Right forelimb (tissue), 1 donor: ENCODE data around the gene CSF1.

ENCODE experiments used
- DNase-seq: peaks from one replicate; pipeline ENCODE4 v3.0.0-alpha.2; 2018

The CSF1 gene

GRCh38 chr1:109901524-109902145 lies 9.0 kb upstream of the CSF1 start:
- DNase-seq: no peak

DNA sequence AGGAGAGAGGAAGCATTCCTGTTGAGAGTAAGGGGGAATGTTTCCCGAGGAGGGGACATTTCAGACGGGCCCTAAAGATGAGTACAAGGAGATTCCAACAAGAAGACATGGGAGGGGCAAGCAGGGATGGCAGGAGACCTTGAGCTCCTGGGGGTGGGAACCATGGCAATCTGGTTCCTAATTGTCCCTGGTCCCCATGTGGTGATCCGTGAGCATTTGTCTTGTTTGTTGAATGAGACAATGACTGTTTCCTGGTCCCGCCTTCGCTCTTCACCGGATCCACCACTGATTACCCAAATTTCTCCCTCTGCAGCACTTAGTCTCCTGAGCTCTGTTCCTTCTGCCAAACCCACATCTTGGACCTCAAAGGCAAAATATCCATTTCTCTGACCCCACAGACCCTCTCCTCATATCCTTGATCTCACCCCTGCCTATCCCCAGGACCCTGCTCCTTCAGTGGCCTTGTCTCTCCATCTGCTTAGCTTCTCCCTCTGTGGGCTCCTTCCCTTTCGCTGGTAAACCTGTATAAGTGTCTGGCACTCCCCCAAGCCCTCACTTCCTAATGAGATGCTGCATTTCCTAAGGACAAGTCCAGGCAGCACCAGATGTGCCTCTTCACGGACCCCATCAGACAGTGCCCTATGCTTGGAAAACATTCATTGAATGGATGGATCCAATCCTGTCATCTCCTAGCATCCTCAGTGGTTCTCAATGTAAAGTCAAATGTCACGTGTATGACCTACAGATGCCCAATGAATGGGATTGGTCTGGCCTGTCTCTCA lies 8.3 kb upstream of the CSF1 start:
- no peak for DNase-seq

DNA sequence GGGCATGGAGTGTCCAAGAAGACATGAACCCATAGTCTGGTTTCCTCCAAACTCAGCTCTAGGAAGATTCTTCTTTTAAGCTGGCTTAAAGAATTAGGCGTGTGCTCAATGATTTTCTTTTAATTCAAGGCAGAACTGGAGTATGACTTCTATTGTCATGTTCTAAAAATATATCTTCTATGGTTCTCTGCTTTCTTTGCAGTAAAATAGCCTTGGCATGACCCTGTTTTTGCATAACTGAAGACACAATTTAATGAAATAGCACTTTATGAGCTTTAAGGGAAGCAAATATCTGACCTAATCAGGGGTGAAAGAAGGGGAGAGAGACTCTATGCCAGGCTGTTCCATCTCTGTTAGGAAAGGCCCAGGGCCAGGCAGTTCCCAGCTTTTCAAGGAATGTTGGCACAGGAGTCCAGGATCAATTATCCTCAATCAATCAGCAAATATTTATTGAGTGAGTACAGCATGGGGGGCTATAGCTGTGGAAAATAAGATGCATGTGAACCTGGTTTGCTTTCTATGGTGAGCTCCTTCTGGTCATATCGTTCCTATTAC lies 7.2 kb upstream of the CSF1 start:
- DNase-seq: no peak

DNA sequence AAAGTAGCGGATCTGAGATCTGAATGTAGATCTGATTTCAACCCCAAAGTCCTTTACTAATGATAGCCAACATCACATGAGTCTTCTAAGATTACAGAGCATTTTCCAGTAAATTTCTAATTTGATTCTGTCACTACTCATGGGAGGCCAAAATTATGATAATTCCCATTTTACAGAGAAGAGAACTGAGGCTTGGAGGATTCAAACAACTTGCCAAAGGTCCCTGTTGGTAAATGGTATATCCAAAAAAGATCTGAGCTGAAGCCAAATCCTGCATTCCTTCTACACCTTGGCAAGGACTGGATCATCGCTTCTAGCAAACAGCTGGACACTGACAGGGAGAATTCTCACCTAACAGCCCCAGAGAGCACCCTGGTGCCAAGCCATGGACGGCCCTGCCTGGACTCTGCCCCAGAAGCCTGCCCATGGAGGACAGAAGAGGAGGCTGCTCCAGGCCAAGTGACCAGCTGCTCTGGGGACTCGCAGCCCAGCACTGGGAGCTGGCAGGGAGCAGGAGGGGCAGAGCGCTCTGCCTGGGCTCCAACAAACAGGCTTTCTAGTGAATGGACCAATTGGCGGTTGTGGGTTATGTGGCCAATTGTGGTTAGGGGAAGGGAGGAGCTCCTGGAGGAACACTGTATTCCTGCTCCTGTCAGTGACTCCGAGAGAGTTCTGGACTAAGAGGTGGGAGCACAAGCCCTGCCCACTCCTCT lies 6.4 kb upstream of the CSF1 start:
- DNase-seq: no peak

DNA sequence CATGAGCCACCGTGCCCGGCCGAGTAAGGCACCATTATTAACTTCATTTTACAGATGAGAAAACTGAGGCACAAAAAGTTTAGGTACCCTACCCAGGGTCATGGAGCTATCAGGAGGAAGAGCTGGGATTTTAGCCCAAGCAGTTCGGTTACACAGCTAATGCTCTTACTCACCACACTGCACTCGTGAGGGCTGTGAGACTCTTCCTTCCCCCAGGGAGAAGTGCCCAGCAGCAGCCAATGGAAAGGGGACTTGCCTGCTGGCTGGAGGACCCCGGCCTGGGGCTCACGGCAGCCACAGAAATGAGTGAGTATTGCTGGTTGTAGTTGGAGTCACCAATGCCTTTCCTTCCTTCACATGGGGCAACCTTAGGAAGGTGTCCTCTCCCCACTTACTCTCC lies 5.2 kb upstream of the CSF1 start:
- DNase-seq: no peak

GRCh38 chr1:109906160-109906838 lies 4.3 kb upstream of the CSF1 start:
- DNase-seq: no peak

DNA sequence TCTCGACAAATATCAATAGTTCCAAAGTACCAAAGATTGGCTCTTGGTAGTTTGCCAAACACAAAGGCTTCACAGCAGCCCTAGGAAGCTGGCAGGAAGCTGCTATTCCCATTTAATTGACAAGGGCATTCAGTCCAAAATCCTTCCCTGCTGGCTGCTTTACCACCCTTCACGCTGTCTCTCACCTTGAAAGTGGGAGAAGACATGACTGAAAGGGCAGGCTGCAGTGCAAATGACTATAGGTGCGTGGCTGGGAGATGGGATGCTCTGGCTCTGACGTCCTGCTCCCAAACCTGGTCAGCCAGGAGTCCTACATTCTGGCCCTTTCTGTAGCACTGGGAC lies 3.8 kb upstream of the CSF1 start:
- DNase-seq: no peak

GRCh38 chr1:109907190-109907774 lies 3.4 kb upstream of the CSF1 start:
- DNase-seq: no peak

GRCh38 chr1:109908836-109909235 lies 1.8 kb upstream of the CSF1 start:
- no peak for DNase-seq

- no peak for DNase-seq
These were observed 1.1 kb upstream of the CSF1 start for GRCh38 chr1:109909561-109909960.

GRCh38 chr1:109910963-109911798 lies 532 bp downstream of the CSF1 start:
- DNase-seq: no peak

DNA sequence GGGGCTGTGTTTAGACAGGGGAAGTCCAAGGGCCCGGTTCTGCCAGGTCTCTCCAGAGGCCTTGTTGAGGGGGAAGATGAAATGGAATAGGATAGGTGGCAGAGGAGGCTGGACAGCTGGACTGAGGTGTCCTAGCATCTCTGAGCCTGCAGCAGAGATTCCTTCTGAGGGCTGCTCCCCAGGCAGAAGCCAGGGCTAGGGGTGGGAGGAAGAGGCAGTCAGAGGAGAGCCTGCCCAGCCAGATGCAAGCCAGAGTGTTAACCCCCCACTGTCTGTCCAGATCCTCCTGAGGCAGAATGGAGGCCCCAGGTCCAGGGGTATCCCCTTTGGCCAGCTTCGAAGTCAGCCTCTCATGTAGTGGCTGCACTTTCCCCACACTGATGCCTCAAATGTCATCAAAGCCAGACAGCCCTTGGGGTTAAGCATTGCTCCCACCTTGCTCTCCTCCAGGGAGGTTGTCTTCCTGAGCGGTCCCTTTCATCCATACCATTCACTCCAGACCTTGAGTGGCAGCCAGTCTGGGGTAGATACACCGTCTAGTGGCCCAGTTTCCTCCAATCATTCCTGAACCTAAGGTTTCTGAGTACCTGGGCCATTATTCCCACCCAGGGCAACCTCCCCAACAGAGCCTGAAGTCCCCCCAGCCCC lies 1.7 kb downstream of the CSF1 start:
- DNase-seq: peak; percentile 41

GRCh38 chr1:109912873-109913272 lies 2.2 kb downstream of the CSF1 start:
- no peak for DNase-seq

DNA sequence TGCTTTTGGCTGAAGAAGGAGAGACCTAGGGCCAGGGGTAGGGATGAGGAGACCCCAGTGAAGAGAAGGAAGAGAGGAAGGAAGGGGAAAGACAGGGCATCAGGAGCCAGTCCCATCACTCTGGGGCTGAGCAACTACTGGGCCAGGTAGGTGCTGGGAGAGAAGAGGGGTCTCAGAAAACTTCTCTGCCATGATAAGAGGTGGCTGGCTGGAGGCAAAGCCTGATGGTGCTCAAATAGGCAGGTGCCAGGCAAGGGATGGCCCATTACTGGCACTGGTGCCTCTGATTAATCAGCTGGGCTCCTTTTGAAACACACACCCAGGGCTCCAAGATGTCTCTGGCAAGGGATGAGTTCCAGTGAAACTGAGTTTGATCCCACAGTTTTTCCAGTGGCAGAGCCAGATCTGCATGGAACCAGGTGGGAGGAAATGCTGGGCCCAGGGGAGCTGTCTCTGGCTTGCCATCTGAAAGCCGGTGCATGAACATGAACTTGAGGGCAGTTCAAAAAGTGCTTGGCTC lies 2.8 kb downstream of the CSF1 start:
- DNase-seq: no peak

GRCh38 chr1:109914587-109915240 lies 4.1 kb downstream of the CSF1 start:
- DNase-seq: no peak

- DNase-seq: no peak
These were observed 6.6 kb downstream of the CSF1 start for GRCh38 chr1:109917051-109917767.

DNA sequence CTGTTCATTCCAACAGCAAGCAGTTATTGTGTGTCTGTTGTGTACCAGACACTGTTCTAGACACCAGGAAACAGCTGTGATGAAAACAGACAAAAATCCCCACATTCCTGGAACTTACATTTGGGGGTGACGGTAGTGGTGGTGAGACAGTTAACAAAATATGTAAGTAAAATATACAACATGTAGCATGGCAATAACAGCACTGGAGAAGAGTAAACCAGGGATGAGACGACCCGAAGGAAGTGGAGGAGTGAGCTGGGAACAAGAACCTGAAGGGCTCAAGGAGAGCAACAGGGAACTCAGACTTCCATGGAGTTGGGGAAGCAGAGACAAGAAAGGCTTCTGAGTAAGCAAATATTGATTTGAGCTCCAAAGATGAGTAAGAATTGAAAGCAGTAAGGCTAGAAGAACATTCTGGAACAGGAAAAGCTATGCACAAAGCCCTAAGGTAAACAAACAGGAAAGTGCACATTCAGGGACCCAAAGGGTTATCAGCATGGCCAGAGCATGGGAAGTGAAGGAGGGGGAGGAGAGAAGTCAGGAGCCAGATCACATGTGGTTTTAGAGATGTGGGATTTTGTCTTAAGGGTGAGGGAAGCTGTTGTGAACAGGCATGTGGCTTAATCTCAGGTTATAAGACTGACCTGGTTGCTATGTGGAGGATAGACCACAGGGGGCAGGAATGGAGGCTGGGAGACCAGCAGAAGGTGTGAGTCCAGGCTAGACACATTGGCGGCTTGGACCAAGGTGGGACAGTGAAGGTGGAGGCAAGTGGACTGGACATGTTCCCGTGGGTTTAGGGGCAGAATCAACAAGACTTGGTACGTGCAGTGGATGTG lies 7.3 kb downstream of the CSF1 start:
- DNase-seq: peak; percentile 19

- peak; percentile 23 for DNase-seq
These were observed 8.0 kb downstream of the CSF1 start for GRCh38 chr1:109918671-109919070.

DNA sequence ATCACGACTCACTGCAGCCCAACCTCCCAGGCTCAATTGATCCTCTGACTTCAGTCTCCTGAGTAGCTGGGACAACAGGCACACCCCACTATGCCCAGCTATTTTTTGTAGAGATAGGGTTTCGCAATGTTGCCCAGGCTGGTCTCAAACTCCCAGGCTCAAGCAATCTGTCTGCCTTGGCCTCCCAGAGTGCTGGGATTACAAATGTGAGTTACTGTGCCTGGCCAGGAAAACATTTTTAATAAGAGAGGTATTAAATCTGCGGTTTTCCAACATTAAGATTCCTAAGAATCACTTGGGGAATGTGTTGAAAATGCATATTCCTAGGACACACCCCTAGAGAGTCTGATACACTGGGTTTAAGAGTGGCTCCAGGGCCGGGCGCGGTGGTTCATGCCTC lies 8.7 kb downstream of the CSF1 start:
- no peak for DNase-seq
